OCI-LY1 (cell line): Measurements from ENCODE around the gene CD22.

Experiments
- EZH2 ChIP-seq: fragments of 200-600 bp; sonication (generic), shearing (Covaris generic); IDR thresholded peaks from 2 replicates; pipeline ENCODE4 v1.8.0; 2017; ENCODE audit warnings: borderline replicate concordance, mixed run types, mild to moderate bottlenecking, antibody characterized with exemption, low read length, moderate library complexity, mixed read lengths
- TF ChIP-seq, protein P1 (sequence below): fragments of 200-600 bp; sonication (generic), shearing (Covaris generic); IDR thresholded peaks from 2 replicates; pipeline ENCODE4 v1.5.1; 2017; ENCODE audit warnings: mild to moderate bottlenecking, antibody characterized with exemption, low read length, moderate library complexity, mixed read lengths

DNA sequence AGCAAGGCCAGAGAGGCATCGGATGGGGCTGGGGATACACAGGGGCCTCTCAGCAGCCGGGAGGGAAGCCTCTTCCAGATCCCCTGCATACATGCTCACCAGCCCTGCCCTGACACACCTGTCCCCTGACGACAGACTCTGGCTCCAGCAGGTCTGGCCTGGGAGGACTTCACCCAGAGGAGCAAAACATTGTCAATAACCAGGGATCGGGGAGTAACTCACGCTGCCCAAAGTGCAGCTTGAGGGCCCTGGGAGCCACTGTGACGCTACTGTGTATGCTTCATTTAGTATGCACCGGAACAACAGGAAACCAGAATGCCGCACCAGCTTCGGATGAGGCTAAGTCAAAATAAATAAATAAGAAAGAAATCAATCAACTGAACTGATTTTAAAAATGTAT, 12.4 kb upstream of the CD22 start:
- TF ChIP-seq, protein P1, sequence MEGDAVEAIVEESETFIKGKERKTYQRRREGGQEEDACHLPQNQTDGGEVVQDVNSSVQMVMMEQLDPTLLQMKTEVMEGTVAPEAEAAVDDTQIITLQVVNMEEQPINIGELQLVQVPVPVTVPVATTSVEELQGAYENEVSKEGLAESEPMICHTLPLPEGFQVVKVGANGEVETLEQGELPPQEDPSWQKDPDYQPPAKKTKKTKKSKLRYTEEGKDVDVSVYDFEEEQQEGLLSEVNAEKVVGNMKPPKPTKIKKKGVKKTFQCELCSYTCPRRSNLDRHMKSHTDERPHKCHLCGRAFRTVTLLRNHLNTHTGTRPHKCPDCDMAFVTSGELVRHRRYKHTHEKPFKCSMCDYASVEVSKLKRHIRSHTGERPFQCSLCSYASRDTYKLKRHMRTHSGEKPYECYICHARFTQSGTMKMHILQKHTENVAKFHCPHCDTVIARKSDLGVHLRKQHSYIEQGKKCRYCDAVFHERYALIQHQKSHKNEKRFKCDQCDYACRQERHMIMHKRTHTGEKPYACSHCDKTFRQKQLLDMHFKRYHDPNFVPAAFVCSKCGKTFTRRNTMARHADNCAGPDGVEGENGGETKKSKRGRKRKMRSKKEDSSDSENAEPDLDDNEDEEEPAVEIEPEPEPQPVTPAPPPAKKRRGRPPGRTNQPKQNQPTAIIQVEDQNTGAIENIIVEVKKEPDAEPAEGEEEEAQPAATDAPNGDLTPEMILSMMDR = no peak
- no peak for TF ChIP-seq EZH2
